K562 (cell line): Measurements from ENCODE around the gene PPP2R5A. TPM values are rescaled to one million over a fixed set of nuclear protein-coding genes. Genes with fewer than 3 reads are reported as not detected.

Experiments used
- ATAC-seq: fragments of 200-7000 bp; cut with Tn5 transposase; 3 replicates; pipeline ENCODE4 v1.9.1; 2020; ENCODE audit warnings: moderate library complexity
- BruUV-seq: library from RNA; stranded (reverse); fragments of 400-500 nt; replicated peaks from 2 replicates; lab custom pipeline; 2021; lab: Mats Ljungman, UMichigan
- CTCF ChIA-PET: fragments of 300-600 bp; formaldehyde crosslinking; extraction: SDS; loops from one replicate; lab custom pipeline; 2021; ENCODE audit warnings: low intra/inter-chr PET ratio; lab: Yijun Ruan, JAX
- POLR2A ChIA-PET: fragments of 300-600, 350-650 bp; sonication (Branson Sonifier 250); formaldehyde crosslinking; extraction: SDS; loops from one replicate; lab custom pipeline; 2021; ENCODE audit warnings: antibody characterized with exemption, inconsistent platforms; lab: Yijun Ruan, JAX
- DNase-seq, 4 experiments: peaks; one replicate each; pipeline versions ENCODE4 v3.0.0 to v3.0.0-alpha.2; 2011 to 2018; ENCODE audit warnings: low spot score in 3 of 4, mixed read lengths in 3 of 4; ENCODE audit errors: extremely low read depth in 1 of 4
- FAIRE-seq: peaks from 2 replicates; lab custom pipeline; 2011; peaks lifted over from hg19 to GRCh38; lab: Jason Lieb, UNC
- H2AFZ ChIP-seq: 2 replicates; pipeline ENCODE4 v1.6.0; 2011; ENCODE audit warnings: low read depth, low read length, control low read depth, inconsistent platforms
- H3K27ac ChIP-seq: fragments of 200-600 bp; 3 replicates; pipeline ENCODE4 v1.8.0; 2011; ENCODE audit warnings: low read depth, mild to moderate bottlenecking, control low read depth, inconsistent platforms, low read length, moderate library complexity, mixed read lengths; ENCODE audit errors: extremely low read depth
- H3K27me3 ChIP-seq, 2 experiments: fragments of 300-600 bp in 1 of 2; 2 replicates in 1 of 2; 3 replicates in 1 of 2; pipeline versions ENCODE4 v1.6.0 to v1.8.0; 2011; ENCODE audit warnings: inconsistent platforms in 2 of 2, low read length in 2 of 2, mild to moderate bottlenecking in 1 of 2, mixed read lengths in 1 of 2, moderate library complexity in 1 of 2; ENCODE audit not compliant: control insufficient read depth in 2 of 2, insufficient read depth in 2 of 2
- H3K36me3 ChIP-seq: fragments of 300-600 bp; 3 replicates; pipeline ENCODE4 v1.8.0; 2011; ENCODE audit warnings: mild to moderate bottlenecking, low read length, inconsistent platforms; ENCODE audit not compliant: control insufficient read depth, insufficient read depth
- H3K4me1 ChIP-seq, 2 experiments: fragments of 200-600 bp in 1 of 2; replicated peaks in 1 of 2; 2 replicates in 1 of 2; 3 replicates in 1 of 2; pipeline versions ENCODE4 v1.5.1 to v1.8.0; 2011; ENCODE audit warnings: inconsistent platforms in 2 of 2, low read length in 2 of 2, mild to moderate bottlenecking in 1 of 2, mixed read lengths in 1 of 2, moderate library complexity in 1 of 2; ENCODE audit not compliant: control insufficient read depth in 2 of 2, insufficient read depth in 2 of 2
- H3K4me2 ChIP-seq: 2 replicates; pipeline ENCODE4 v1.6.1; 2011; ENCODE audit warnings: low read length, control low read depth, inconsistent platforms, mixed read lengths; ENCODE audit not compliant: insufficient read depth
- H3K4me3 ChIP-seq: fragments of 200-600 bp; sonication (generic), shearing (Covaris generic); 2 replicates; pipeline ENCODE4 v1.5.1; 2016; ENCODE audit warnings: control low read depth, inconsistent platforms
- H3K79me2 ChIP-seq: fragments of 200-600 bp; 3 replicates; pipeline ENCODE4 v1.8.0; 2011; ENCODE audit warnings: low read length, inconsistent platforms; ENCODE audit not compliant: control insufficient read depth, insufficient read depth
- H3K9ac ChIP-seq, 2 experiments: 2 replicates each; pipeline versions ENCODE4 v1.6.0 to v1.6.1; 2011; ENCODE audit warnings: low read depth in 2 of 2, low read length in 2 of 2, control low read depth in 1 of 2, inconsistent platforms in 1 of 2, mild to moderate bottlenecking in 1 of 2, mixed read lengths in 1 of 2; ENCODE audit not compliant: insufficient read depth in 1 of 2
- H3K9me1 ChIP-seq: one replicate; pipeline ENCODE4 v1.6.0; 2011; ENCODE audit warnings: inconsistent platforms, mild to moderate bottlenecking, low read length, moderate library complexity; ENCODE audit not compliant: control insufficient read depth, insufficient read depth
- H3K9me3 ChIP-seq: replicated peaks from 2 replicates; pipeline ENCODE4 v1.5.1; 2011; ENCODE audit warnings: low read depth, low read length, inconsistent platforms; ENCODE audit not compliant: control insufficient read depth, insufficient read depth
- H4K20me1 ChIP-seq: replicated peaks from 2 replicates; pipeline ENCODE4 v1.6.1; 2011; ENCODE audit warnings: low read length, inconsistent platforms, mixed read lengths; ENCODE audit not compliant: control insufficient read depth, insufficient read depth
- BCOR ChIP-seq: fragments of 450-650 bp; IDR thresholded peaks from 2 replicates; pipeline ENCODE4 v1.6.1; 2016
- FOXK2 ChIP-seq, 2 experiments: fragments of 450-650 bp; IDR thresholded peaks in 1 of 2; conservative IDR thresholded peaks in 1 of 2; 2 replicates each; pipeline ENCODE4 v1.6.1; 2016; ENCODE audit warnings: low read depth in 2 of 2, mild to moderate bottlenecking in 1 of 2
- HDAC1 ChIP-seq, 2 experiments: fragments of 450-650 bp; IDR thresholded peaks; 2 replicates each; pipeline ENCODE4 v1.6.1; 2016 to 2017; ENCODE audit warnings: inconsistent platforms in 1 of 2, mild to moderate bottlenecking in 1 of 2, moderate library complexity in 1 of 2
- JUND ChIP-seq, 2 experiments: IDR thresholded peaks; 2 replicates in 1 of 2; 3 replicates in 1 of 2; pipeline ENCODE4 v1.6.1; 2011; ENCODE audit warnings: borderline replicate concordance in 2 of 2, low read depth in 2 of 2, low read length in 2 of 2, improper control_type of control experiment in 1 of 2, missing biosample characterization in 1 of 2, missing genetic modification characterization in 1 of 2, missing genetic modification reagents in 1 of 2
- MCM7 ChIP-seq, 2 experiments: fragments of 450-650 bp; IDR thresholded peaks; 2 replicates each; pipeline ENCODE4 v1.6.1; 2016 to 2018
- MEIS2 ChIP-seq: fragments of 450-650 bp; IDR thresholded peaks from 2 replicates; pipeline ENCODE4 v1.6.1; 2014; ENCODE audit warnings: mild to moderate bottlenecking; ENCODE audit not compliant: partially characterized antibody
- POLR3A ChIP-seq: IDR thresholded peaks from 2 replicates; pipeline ENCODE4 v1.6.1; 2011; ENCODE audit warnings: borderline replicate concordance, mild to moderate bottlenecking, moderate library complexity; ENCODE audit not compliant: insufficient read length, insufficient read depth; ENCODE audit errors: extremely low read depth
- SAFB2 ChIP-seq: fragments of 200-400 bp; formaldehyde crosslinking; IDR thresholded peaks from 2 replicates; pipeline ENCODE4 v1.6.1; 2018; ENCODE audit warnings: borderline replicate concordance, low read length, low read depth, moderate library complexity; ENCODE audit not compliant: severe bottlenecking
- SAP30 ChIP-seq: fragments of 200-600 bp; sonication (generic); IDR thresholded peaks from 2 replicates; pipeline ENCODE4 v1.6.1; 2012; ENCODE audit warnings: borderline replicate concordance, low read depth, mild to moderate bottlenecking, moderate library complexity, low read length, control low read depth, inconsistent platforms; ENCODE audit not compliant: insufficient read depth, poor library complexity, severe bottlenecking
- SP1 ChIP-seq: sonication (generic); formaldehyde crosslinking; IDR thresholded peaks from 2 replicates; pipeline ENCODE4 v1.8.1; 2022; ENCODE audit warnings: mild to moderate bottlenecking, missing genetic modification reagents
- WHSC1 ChIP-seq: IDR thresholded peaks from one replicate; pipeline ENCODE4 v1.6.1; 2012; ENCODE audit warnings: low read length, control low read depth, inconsistent platforms
- YY1 ChIP-seq, 3 experiments: IDR thresholded peaks; 2 replicates each; pipeline ENCODE4 v1.6.1; 2011; ENCODE audit warnings: low read length in 2 of 3, mild to moderate bottlenecking in 2 of 3, moderate library complexity in 2 of 3, borderline replicate concordance in 1 of 3, control low read depth in 1 of 3, low read depth in 1 of 3; ENCODE audit not compliant: insufficient read depth in 3 of 3, insufficient replicate concordance in 2 of 3, control insufficient read depth in 1 of 3, insufficient read length in 1 of 3; ENCODE audit errors: extremely low read depth in 1 of 3
- ZNF12 ChIP-seq: sonication (generic); formaldehyde crosslinking; IDR thresholded peaks from 2 replicates; pipeline ENCODE4 v1.4.0; 2020; ENCODE audit warnings: mild to moderate bottlenecking, missing genetic modification reagents
- ZNF778 ChIP-seq: fragments of 450-650 bp; formaldehyde crosslinking; IDR thresholded peaks from 2 replicates; pipeline ENCODE4 v1.4.0; 2020; ENCODE audit warnings: mild to moderate bottlenecking, moderate library complexity
- whole genome bisulfite sequencing: fragments of 100-300 bp; shearing (Covaris generic); methylation state at CpG from one replicate; pipeline ENCODE4 v1.1.6; 2016; ENCODE audit warnings: low coverage, mixed read lengths; ENCODE audit not compliant: insufficient coverage; ENCODE audit errors: missing lambda C conversion rate; 5-methylcytosine and 5-hydroxymethylcytosine counted together
- in situ Hi-C: fragments of 300-500 bp; cut with MboI; formaldehyde crosslinking; loops from 4 replicates; pipeline ENCODE4 v1.15.0; 2018; ENCODE audit warnings: inconsistent platforms, mixed read lengths
- intact Hi-C: fragments of 100-400 bp; cut with micrococcal nuclease; formaldehyde crosslinking; loops from 2 replicates; pipeline ENCODE4 v1.14.2; 2022
- polyA plus RNA-seq, 8 experiments: library from polyadenylated mRNA; depleted of rRNA in 4 of 8; stranded (reverse) in 5 of 8; unstranded in 3 of 8; fragments of >200 nt; fragmentation: Nextera tagmentation in 2 of 8; fragmentation: Illumina TruSeq in 1 of 8; extraction: Ambion mirVana in 2 of 8; extraction: Trizol in 1 of 8; gene quantifications; 2 replicates each; pipeline versions ENCODE4 v1.2.1 to v1.2.3, GENCODE V29; 2011 to 2014; ENCODE audit warnings: inconsistent platforms in 1 of 8, missing spikeins in 1 of 8
- total RNA-seq, 7 experiments: library from RNA; depleted of rRNA in 6 of 7; stranded (reverse); fragments of >200 nt in 6 of 7; fragmentation: Illumina TruSeq in 2 of 7; extraction: Trizol in 2 of 7; gene quantifications; 2 replicates each; pipeline versions ENCODE4 v1.2.1 to v1.2.3, GENCODE V29; 2011 to 2021; ENCODE audit warnings: low replicate concordance in 1 of 7
- TF ChIP-seq, protein P1 (sequence below): fragments of 250-450 bp; sonication (Bioruptor Pico); IDR thresholded peaks from 2 replicates; pipeline ENCODE4 v1.5.0; 2021
- TF ChIP-seq, protein P2 (sequence below): sonication (generic); formaldehyde crosslinking; IDR thresholded peaks from 2 replicates; pipeline ENCODE4 v1.8.0; 2022; ENCODE audit warnings: mild to moderate bottlenecking, missing genetic modification reagents

The PPP2R5A gene
- total and polyA plus RNA-seq, 9 of the 15 experiments (the other 6 are each of a cell fraction or from before 2014, with no cell fraction given): 26.9 to 106 (median 64.3) TPM

DNA sequence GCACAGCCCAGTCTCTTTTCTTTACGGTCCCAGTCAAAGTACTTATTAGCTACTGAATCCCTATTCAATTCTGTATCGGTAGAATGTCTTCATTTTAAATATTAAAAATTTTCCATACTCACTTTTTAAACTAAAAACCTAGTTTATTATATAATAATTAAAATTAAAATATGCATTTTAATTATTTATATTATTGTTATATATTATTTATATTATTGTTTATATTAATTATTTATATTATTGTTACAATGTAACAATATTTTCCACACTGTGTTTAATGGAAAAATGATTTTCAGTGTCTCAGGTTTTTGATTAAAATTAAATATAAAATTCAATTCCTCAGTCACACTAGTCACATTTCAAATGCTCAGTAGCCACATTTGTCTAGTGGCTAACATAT is 18.2 kb upstream of the PPP2R5A start:
- ATAC-seq: no peak
- Histone ChIP-seq H3K9ac (no peak overlapping the region), H3K79me2 (no peaks in the 10 kb centered on the region), H3K9me1 (no peaks in the 10 kb centered on the region), H3K36me3 (no peaks in the 10 kb centered on the region), H3K4me3 (no peak overlapping the region), H3K4me2 (no peak overlapping the region), H4K20me1 (no peaks in the 10 kb centered on the region), H3K27me3 (no peaks in the 10 kb centered on the region), H3K4me1 (peaks cover 2 to 5% of the 10 kb centered on the region in 2 experiments; a peak in 3 of 5 replicates), H3K9me3 (no peaks in the 10 kb centered on the region), H2AFZ (no peak overlapping the region), H3K27ac (no peak overlapping the region)
- CTCF ChIA-PET: no interaction called here
- BruUV-seq: no TSS peak
- POLR2A ChIA-PET: interaction anchor here (0.6 to 1.6 kb wide), 4 partner anchors 12 to 168 kb away, joined by 3 to 5 read pairs (median 4); no protein-coding TSS in a partner anchor
- no peak for DNase-seq
- intact Hi-C loops (no loop called here), in situ Hi-C loops (no loop called here)
- WGBS: 81% methylated on average over 2 of the region's 2 CpGs
- FAIRE-seq: no peak
- TF ChIP-seq, protein P1, sequence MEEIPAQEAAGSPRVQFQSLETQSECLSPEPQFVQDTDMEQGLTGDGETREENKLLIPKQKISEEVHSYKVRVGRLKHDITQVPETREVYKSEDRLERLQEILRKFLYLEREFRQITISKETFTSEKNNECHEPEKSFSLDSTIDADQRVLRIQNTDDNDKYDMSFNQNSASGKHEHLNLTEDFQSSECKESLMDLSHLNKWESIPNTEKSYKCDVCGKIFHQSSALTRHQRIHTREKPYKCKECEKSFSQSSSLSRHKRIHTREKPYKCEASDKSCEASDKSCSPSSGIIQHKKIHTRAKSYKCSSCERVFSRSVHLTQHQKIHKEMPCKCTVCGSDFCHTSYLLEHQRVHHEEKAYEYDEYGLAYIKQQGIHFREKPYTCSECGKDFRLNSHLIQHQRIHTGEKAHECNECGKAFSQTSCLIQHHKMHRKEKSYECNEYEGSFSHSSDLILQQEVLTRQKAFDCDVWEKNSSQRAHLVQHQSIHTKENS: no peak
- no peak for TF ChIP-seq HDAC1 (IDR thresholded peaks at IDR 0.05)
- TF ChIP-seq, protein P2, sequence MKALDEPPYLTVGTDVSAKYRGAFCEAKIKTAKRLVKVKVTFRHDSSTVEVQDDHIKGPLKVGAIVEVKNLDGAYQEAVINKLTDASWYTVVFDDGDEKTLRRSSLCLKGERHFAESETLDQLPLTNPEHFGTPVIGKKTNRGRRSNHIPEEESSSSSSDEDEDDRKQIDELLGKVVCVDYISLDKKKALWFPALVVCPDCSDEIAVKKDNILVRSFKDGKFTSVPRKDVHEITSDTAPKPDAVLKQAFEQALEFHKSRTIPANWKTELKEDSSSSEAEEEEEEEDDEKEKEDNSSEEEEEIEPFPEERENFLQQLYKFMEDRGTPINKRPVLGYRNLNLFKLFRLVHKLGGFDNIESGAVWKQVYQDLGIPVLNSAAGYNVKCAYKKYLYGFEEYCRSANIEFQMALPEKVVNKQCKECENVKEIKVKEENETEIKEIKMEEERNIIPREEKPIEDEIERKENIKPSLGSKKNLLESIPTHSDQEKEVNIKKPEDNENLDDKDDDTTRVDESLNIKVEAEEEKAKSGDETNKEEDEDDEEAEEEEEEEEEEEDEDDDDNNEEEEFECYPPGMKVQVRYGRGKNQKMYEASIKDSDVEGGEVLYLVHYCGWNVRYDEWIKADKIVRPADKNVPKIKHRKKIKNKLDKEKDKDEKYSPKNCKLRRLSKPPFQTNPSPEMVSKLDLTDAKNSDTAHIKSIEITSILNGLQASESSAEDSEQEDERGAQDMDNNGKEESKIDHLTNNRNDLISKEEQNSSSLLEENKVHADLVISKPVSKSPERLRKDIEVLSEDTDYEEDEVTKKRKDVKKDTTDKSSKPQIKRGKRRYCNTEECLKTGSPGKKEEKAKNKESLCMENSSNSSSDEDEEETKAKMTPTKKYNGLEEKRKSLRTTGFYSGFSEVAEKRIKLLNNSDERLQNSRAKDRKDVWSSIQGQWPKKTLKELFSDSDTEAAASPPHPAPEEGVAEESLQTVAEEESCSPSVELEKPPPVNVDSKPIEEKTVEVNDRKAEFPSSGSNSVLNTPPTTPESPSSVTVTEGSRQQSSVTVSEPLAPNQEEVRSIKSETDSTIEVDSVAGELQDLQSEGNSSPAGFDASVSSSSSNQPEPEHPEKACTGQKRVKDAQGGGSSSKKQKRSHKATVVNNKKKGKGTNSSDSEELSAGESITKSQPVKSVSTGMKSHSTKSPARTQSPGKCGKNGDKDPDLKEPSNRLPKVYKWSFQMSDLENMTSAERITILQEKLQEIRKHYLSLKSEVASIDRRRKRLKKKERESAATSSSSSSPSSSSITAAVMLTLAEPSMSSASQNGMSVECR: no peak
- TF ChIP-seq SAFB2: no peak
- TF ChIP-seq ZNF778 (CRISPR knock-in tag): no peak
- no peak for TF ChIP-seq JUND (IDR thresholded peaks at IDR 0.05; ENCODE audit: borderline replicate concordance, low read depth, low read length)
- TF ChIP-seq JUND (tag; IDR thresholded peaks at IDR 0.05; ENCODE audit: borderline replicate concordance, low read depth, low read length): no peak
- no peak for TF ChIP-seq YY1 (IDR thresholded peaks at IDR 0.05; ENCODE audit: borderline replicate concordance in 1 of 3, control insufficient read depth in 1 of 3, extremely low read depth in 1 of 3, insufficient read depth in 3 of 3, insufficient read length in 1 of 3, insufficient replicate concordance in 2 of 3, low read depth in 1 of 3, low read length in 2 of 3)
- TF ChIP-seq MEIS2: no peak
- no peak for TF ChIP-seq SAP30
- TF ChIP-seq ZNF12 (CRISPR knock-in tag): no peak
- no peak for TF ChIP-seq POLR3A
- no peak for TF ChIP-seq WHSC1
- no peak for TF ChIP-seq SP1
- TF ChIP-seq BCOR: no peak
- no peak for TF ChIP-seq MCM7 (IDR thresholded peaks at IDR 0.05)
- TF ChIP-seq FOXK2 (conservative IDR thresholded peaks at IDR 0.05 in 1 of 2, IDR thresholded peaks at IDR 0.05 in 1 of 2; ENCODE audit: low read depth in 2 of 2): no peak
